IMR-90 (cell line): ENCODE results near the gene IL17RE. TPM values are rescaled to one million over a fixed set of nuclear protein-coding genes. Genes with fewer than 3 reads are reported as not detected.

Experiments used
- ATAC-seq: fragments of 200-7000 bp; cut with Tn5 transposase; 2 replicates; pipeline ENCODE4 v1.9.1; 2020; ENCODE audit warnings: low read depth, mild to moderate bottlenecking, moderate library complexity
- BruUV-seq: library from RNA; stranded (reverse); fragments of 400-500 nt; replicated peaks from 2 replicates; lab custom pipeline; 2021; lab: Mats Ljungman, UMichigan
- CTCF ChIA-PET: fragments of 300-600 bp; formaldehyde crosslinking; extraction: SDS; loops from one replicate; lab custom pipeline; 2021; ENCODE audit warnings: antibody characterized with exemption; lab: Yijun Ruan, JAX
- POLR2A ChIA-PET: fragments of 300-600 bp; sonication (Branson Sonifier 250); formaldehyde crosslinking; loops from one replicate; lab custom pipeline; 2022; ENCODE audit warnings: antibody characterized with exemption; ENCODE audit not compliant: unreplicated experiment; lab: Charles Lee
- DNase-seq: peaks from one replicate; pipeline ENCODE4 v3.0.0; 2013
- H2AFZ ChIP-seq: replicated peaks from 2 replicates; pipeline ENCODE3; 2013; ENCODE audit warnings: low read length, mild to moderate bottlenecking; ENCODE audit not compliant: poor library complexity
- H2AK5ac ChIP-seq: 2 replicates; pipeline ENCODE4 v1.6.1; 2013; ENCODE audit warnings: low read depth, low read length, inconsistent platforms
- H2AK9ac ChIP-seq: replicated peaks from 2 replicates; pipeline ENCODE3; 2013; ENCODE audit warnings: mild to moderate bottlenecking, low read depth, low read length, moderate library complexity; ENCODE audit not compliant: poor library complexity
- H2BK120ac ChIP-seq: 2 replicates; pipeline ENCODE4 v1.6.1; 2013; ENCODE audit warnings: low read depth, low read length, inconsistent platforms
- H2BK15ac ChIP-seq: 3 replicates; pipeline ENCODE4 v1.6.1; 2013; ENCODE audit warnings: low read depth, low read length, inconsistent platforms
- H2BK20ac ChIP-seq: 2 replicates; pipeline ENCODE4 v1.6.1; 2013; ENCODE audit warnings: low read depth, mild to moderate bottlenecking, inconsistent platforms, low read length, moderate library complexity
- H2BK5ac ChIP-seq: 2 replicates; pipeline ENCODE4 v1.6.1; 2013; ENCODE audit warnings: mild to moderate bottlenecking, low read depth, low read length, inconsistent platforms; ENCODE audit not compliant: poor library complexity, severe bottlenecking
- H3K14ac ChIP-seq: replicated peaks from 2 replicates; pipeline ENCODE4 v1.6.1; 2013; ENCODE audit warnings: low read depth, low read length, inconsistent platforms
- H3K18ac ChIP-seq: 2 replicates; pipeline ENCODE4 v1.6.1; 2013; ENCODE audit warnings: low read depth, low read length, control low read depth
- H3K23ac ChIP-seq: 2 replicates; pipeline ENCODE4 v1.6.1; 2013; ENCODE audit warnings: low read depth, low read length, inconsistent platforms
- H3K27ac ChIP-seq: 2 replicates; pipeline ENCODE4 v1.5.1; 2013; ENCODE audit warnings: mild to moderate bottlenecking, control low read depth, low read length; ENCODE audit not compliant: insufficient read depth
- H3K27me3 ChIP-seq: 2 replicates; pipeline ENCODE4 v1.6.1; 2013; ENCODE audit warnings: low read length; ENCODE audit not compliant: control insufficient read depth, insufficient read depth
- H3K36me3 ChIP-seq: 2 replicates; pipeline ENCODE4 v1.6.1; 2013; ENCODE audit warnings: low read length, mixed read lengths; ENCODE audit not compliant: control insufficient read depth, insufficient read depth
- H3K4ac ChIP-seq: 2 replicates; pipeline ENCODE4 v1.6.1; 2013; ENCODE audit warnings: low read depth, low read length, inconsistent platforms
- H3K4me1 ChIP-seq: 2 replicates; pipeline ENCODE4 v1.6.1; 2013; ENCODE audit warnings: low read length, mixed read lengths; ENCODE audit not compliant: control insufficient read depth, insufficient read depth
- H3K4me2 ChIP-seq: 2 replicates; pipeline ENCODE4 v1.6.1; 2013; ENCODE audit warnings: low read depth, mild to moderate bottlenecking, control low read depth, low read length, moderate library complexity
- H3K4me3 ChIP-seq: 2 replicates; pipeline ENCODE4 v1.5.1; 2013; ENCODE audit warnings: low read depth, mild to moderate bottlenecking, control low read depth, low read length, moderate library complexity; ENCODE audit not compliant: insufficient read depth
- H3K56ac ChIP-seq: 2 replicates; pipeline ENCODE4 v1.6.1; 2013; ENCODE audit warnings: low read length, inconsistent platforms; ENCODE audit not compliant: insufficient read depth; ENCODE audit errors: extremely low read depth
- H3K79me1 ChIP-seq, 2 experiments: 2 replicates each; pipeline ENCODE4 v1.6.1; 2013; ENCODE audit warnings: low read length in 2 of 2, inconsistent platforms in 1 of 2, low read depth in 1 of 2
- H3K9ac ChIP-seq: 2 replicates; pipeline ENCODE4 v1.6.1; 2013; ENCODE audit warnings: low read depth, low read length, control low read depth
- H3K9me1 ChIP-seq: 2 replicates; pipeline ENCODE4 v1.6.1; 2013; ENCODE audit warnings: low read length, inconsistent platforms; ENCODE audit not compliant: insufficient read depth
- H3K9me3 ChIP-seq: 2 replicates; pipeline ENCODE4 v1.6.1; 2013; ENCODE audit warnings: low read length; ENCODE audit not compliant: control insufficient read depth, insufficient read depth
- H4K20me1 ChIP-seq: 2 replicates; pipeline ENCODE4 v1.6.1; 2013; ENCODE audit warnings: low read length, inconsistent platforms; ENCODE audit not compliant: insufficient read depth
- H4K5ac ChIP-seq: 2 replicates; pipeline ENCODE4 v1.6.1; 2013; ENCODE audit warnings: mild to moderate bottlenecking, low read depth, low read length, control low read depth
- H4K8ac ChIP-seq, 2 experiments: 2 replicates each; pipeline ENCODE4 v1.6.1; 2013; ENCODE audit warnings: low read depth in 2 of 2, low read length in 2 of 2, control low read depth in 1 of 2, inconsistent platforms in 1 of 2
- H4K91ac ChIP-seq: 2 replicates; pipeline ENCODE4 v1.6.1; 2013; ENCODE audit warnings: low read depth, low read length, inconsistent platforms; ENCODE audit not compliant: insufficient read depth
- BHLHE40 ChIP-seq: fragments of 150-350 bp; IDR thresholded peaks from 2 replicates; pipeline ENCODE4 v1.6.1; 2016; ENCODE audit warnings: mild to moderate bottlenecking, low read depth, low read length
- CEBPB ChIP-seq: IDR thresholded peaks from 2 replicates; pipeline ENCODE4 v1.6.1; 2012; ENCODE audit warnings: low read depth, low read length, improper control_type of control experiment
- CHD1 ChIP-seq: IDR thresholded peaks from 2 replicates; pipeline ENCODE4 v1.6.1; 2012; ENCODE audit warnings: low read depth, low read length, improper control_type of control experiment
- CTCF ChIP-seq: conservative IDR thresholded peaks from 2 replicates; pipeline ENCODE4 v1.5.1; 2012; ENCODE audit warnings: mild to moderate bottlenecking, low read depth, low read length, improper control_type of control experiment
- FOS ChIP-seq: fragments of 150-350 bp; IDR thresholded peaks from 2 replicates; pipeline ENCODE4 v1.6.1; 2016; ENCODE audit warnings: low read depth, low read length
- MAFK ChIP-seq: IDR thresholded peaks from 2 replicates; pipeline ENCODE4 v1.6.1; 2012; ENCODE audit warnings: low read depth, low read length, improper control_type of control experiment
- MAZ ChIP-seq: IDR thresholded peaks from 2 replicates; pipeline ENCODE4 v1.6.1; 2012; ENCODE audit warnings: low read depth, mild to moderate bottlenecking, low read length, improper control_type of control experiment, moderate library complexity, borderline replicate concordance
- MXI1 ChIP-seq: IDR thresholded peaks from 2 replicates; pipeline ENCODE4 v1.6.1; 2012; ENCODE audit warnings: low read depth, mild to moderate bottlenecking, low read length, moderate library complexity, borderline replicate concordance
- NFE2L2 ChIP-seq: fragments of 150-350 bp; IDR thresholded peaks from 2 replicates; pipeline ENCODE4 v1.6.1; 2016; ENCODE audit warnings: low read depth, mild to moderate bottlenecking, low read length
- POLR2A ChIP-seq: IDR thresholded peaks from 2 replicates; pipeline ENCODE4 v1.6.1; 2012; ENCODE audit warnings: mild to moderate bottlenecking, low read depth, low read length
- RAD21 ChIP-seq: IDR thresholded peaks from 2 replicates; pipeline ENCODE4 v1.6.1; 2012; ENCODE audit warnings: low read length, improper control_type of control experiment
- RCOR1 ChIP-seq: IDR thresholded peaks from 2 replicates; pipeline ENCODE4 v1.6.1; 2012; ENCODE audit warnings: mild to moderate bottlenecking, low read length, improper control_type of control experiment; ENCODE audit not compliant: insufficient replicate concordance
- RFX5 ChIP-seq: IDR thresholded peaks from 2 replicates; pipeline ENCODE4 v1.8.0; 2012; ENCODE audit warnings: low read depth, mild to moderate bottlenecking, low read length, moderate library complexity
- SMC3 ChIP-seq: fragments of 150-350 bp; IDR thresholded peaks from 2 replicates; pipeline ENCODE4 v1.6.1; 2016; ENCODE audit warnings: low read depth, mild to moderate bottlenecking, antibody characterized with exemption, low read length, moderate library complexity
- USF2 ChIP-seq: fragments of 150-350 bp; IDR thresholded peaks from 2 replicates; pipeline ENCODE4 v1.6.1; 2017; ENCODE audit warnings: mild to moderate bottlenecking, antibody characterized with exemption, low read length, low read depth
- WGBS, 2 experiments: methylation state at CpG; one replicate each; pipeline versions ENCODE4 v1.1.5 to v1.1.7; 2013; ENCODE audit warnings: missing lambda C conversion rate in 2 of 2; ENCODE audit not compliant: insufficient read length in 1 of 2; ENCODE audit errors: extremely low coverage in 2 of 2; 5-methylcytosine and 5-hydroxymethylcytosine counted together
- dilution Hi-C: fragments of 300-500 bp; cut with HindIII; formaldehyde crosslinking; loops from one replicate; pipeline ENCODE4 v1.14.3; 2018; ENCODE audit warnings: low sequenced_read_pairs; ENCODE audit not compliant: unreplicated experiment
- in situ Hi-C: fragments of 300-500 bp; cut with MboI; formaldehyde crosslinking; loops from 3 replicates; pipeline ENCODE4 v1.14.3; 2019; ENCODE audit warnings: low sequenced_read_pairs, inconsistent platforms, mixed read lengths
- intact Hi-C: fragments of 100-400 bp; cut with micrococcal nuclease; formaldehyde crosslinking; loops from 2 replicates; pipeline ENCODE4 v1.10.0; 2022
- polyA plus RNA-seq, 3 experiments: library from polyadenylated mRNA; depleted of rRNA; stranded (reverse); fragments of >200 nt; gene quantifications; 2 replicates each; pipeline ENCODE4 v1.2.3, GENCODE V29; 2012; ENCODE audit warnings: low replicate concordance in 1 of 3
- total RNA-seq: library from RNA; depleted of rRNA; stranded (reverse); fragments of >200 nt; gene quantifications from 2 replicates; pipeline ENCODE4 v1.2.3, GENCODE V29; 2012
- TF ChIP-seq, protein P1 (sequence below): fragments of 150-350 bp; IDR thresholded peaks from 2 replicates; pipeline ENCODE4 v1.6.1; 2016; ENCODE audit warnings: low read depth, mild to moderate bottlenecking, low read length, moderate library complexity, borderline replicate concordance

Gene IL17RE
- total and polyA plus RNA-seq, 2 of the 4 experiments (the other 2 are of a cell fraction): 0.90 to 7.2 TPM

DNA sequence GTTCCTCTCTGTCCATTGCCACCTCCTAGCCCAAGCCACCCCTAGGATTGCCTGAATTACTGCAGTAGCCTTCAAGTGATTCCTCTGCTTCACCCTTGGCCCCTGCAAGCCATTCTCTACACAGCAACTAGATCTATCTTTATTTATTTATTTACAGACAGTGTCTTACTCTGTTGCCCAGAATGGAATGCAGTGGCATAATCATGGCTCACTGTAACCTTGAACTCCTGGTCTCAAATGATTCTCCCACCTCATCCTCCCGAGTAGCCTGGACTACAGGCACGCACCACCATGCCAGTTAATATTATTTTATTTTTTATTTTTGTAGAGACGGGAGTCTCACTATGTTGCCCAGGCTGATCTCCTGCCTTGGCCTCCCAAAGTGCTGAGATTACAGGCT is 14.1 kb upstream of the IL17RE start:
- DNase-seq (no peak), ATAC-seq (no peak)
- Histone ChIP-seq H3K4me3 (no peak overlapping the region), H2BK5ac (no peak overlapping the region), H3K27ac (no peak overlapping the region), H3K9me3 (no peaks in the 10 kb centered on the region), H3K23ac (no peak overlapping the region), H4K5ac (no peak overlapping the region), H2AK9ac (no peak overlapping the region), H2BK20ac (no peak overlapping the region), H2BK15ac (no peak overlapping the region), H3K4me2 (no peak overlapping the region), H3K56ac (no peak overlapping the region), H4K91ac (no peak overlapping the region), H2BK120ac (no peak overlapping the region), H3K4me1 (peaks cover 6% of the 10 kb centered on the region), H4K8ac (no peak overlapping the region), H3K9ac (no peak overlapping the region), H3K9me1 (0 out of 2 replicates have a peak, but pooled peaks cover 6% of the 10 kb centered on the region), H3K4ac (peak overlapping the region; percentile 4; the same call in 1 of the 2 replicates), H3K27me3 (no peaks in the 10 kb centered on the region), H4K20me1 (no peaks in the 10 kb centered on the region; the same call in 1 of the 2 replicates), H3K18ac (no peak overlapping the region), H2AFZ (peak overlapping the region; percentile 40), H3K79me1 (peaks cover 13 to 26% of the 10 kb centered on the region in 2 experiments), H3K36me3 (peaks cover 10% of the 10 kb centered on the region), H2AK5ac (no peak overlapping the region), H3K14ac (no peak overlapping the region)
- TF ChIP-seq RCOR1 (no peak), NFE2L2 (no peak), USF2 (no peak), MXI1 (no peak), RAD21 (no peak), POLR2A (no peak), CTCF (no peak), MAZ (no peak), CEBPB (no peak), BHLHE40 (no peak), RFX5 (no peak), MAFK (no peak), SMC3 (no peak), FOS (no peak), CHD1 (no peak)
- TF ChIP-seq, protein P1, sequence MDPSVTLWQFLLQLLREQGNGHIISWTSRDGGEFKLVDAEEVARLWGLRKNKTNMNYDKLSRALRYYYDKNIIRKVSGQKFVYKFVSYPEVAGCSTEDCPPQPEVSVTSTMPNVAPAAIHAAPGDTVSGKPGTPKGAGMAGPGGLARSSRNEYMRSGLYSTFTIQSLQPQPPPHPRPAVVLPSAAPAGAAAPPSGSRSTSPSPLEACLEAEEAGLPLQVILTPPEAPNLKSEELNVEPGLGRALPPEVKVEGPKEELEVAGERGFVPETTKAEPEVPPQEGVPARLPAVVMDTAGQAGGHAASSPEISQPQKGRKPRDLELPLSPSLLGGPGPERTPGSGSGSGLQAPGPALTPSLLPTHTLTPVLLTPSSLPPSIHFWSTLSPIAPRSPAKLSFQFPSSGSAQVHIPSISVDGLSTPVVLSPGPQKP: no peak
- CTCF ChIA-PET: no interaction called here
- dilution Hi-C loops (no loop called here), intact Hi-C loops (no loop called here), in situ Hi-C loops (no loop called here)
- BruUV-seq: no TSS peak
- no CpG with 5 or more reads among the region's 3 CpGs for WGBS, 2 experiments
- POLR2A ChIA-PET: no interaction called here
